ENCODE data around the gene LHPP.

Gene LHPP

GRCh38 chr10:124522933-124523871 lies 61.6 kb downstream of the LHPP start:
- DNase-seq: no peak

DNA sequence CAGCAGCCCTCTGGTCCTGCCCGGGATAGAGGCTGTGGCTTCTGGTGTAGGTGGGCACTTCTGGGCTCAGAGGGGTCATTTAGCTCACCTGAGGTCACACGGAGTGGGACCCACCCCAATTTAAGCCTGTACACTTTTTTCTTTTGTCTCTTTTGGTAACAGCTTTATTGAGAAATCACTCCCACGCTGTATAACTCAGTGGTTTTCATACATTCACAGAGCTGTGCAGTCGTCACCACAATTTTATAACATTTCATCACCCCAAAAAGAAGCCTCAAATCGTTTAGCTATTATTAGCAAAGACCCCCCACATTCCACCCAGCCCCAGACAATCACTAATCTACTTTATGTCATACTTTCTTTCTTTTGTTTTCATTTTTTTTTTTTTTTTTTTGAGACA lies 62.3 kb downstream of the LHPP start:
- DNase-seq: no peak

DNA sequence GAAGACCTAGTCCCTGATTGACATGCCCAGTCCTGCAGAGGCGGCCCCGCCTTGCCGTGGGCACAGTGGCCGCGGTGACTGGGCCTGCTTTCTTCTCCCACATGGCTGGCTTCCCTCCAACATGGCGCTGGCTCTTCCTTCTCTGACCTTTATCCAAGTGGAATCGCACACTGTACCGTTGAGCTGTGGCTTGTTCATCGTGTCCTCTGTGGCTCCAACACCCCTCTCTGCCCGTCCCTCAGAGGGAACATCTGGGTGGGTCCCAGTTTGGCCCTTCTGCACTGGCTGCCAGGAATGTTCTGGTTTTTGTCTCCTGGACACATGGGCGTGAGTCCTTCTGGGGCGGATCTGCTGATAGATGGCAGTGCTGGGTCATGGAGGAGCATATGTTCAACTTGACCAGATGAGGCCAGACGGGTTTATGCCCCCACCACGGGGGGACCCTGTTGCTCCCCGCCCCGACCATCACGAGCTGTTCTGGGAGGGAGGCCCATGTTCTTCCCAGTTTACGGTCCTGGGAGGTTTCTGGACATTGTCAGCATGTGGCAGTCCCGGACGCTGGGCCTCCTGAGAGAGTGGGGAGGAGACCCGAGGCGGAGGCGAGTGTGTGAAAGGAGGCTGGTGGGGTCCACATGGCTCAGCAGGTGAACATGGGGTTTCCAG lies 63.5 kb downstream of the LHPP start:
- no peak for DNase-seq

- DNase-seq: no peak
Observed at GRCh38 chr10:124525751-124526600, 64.4 kb downstream of the LHPP start.

DNA sequence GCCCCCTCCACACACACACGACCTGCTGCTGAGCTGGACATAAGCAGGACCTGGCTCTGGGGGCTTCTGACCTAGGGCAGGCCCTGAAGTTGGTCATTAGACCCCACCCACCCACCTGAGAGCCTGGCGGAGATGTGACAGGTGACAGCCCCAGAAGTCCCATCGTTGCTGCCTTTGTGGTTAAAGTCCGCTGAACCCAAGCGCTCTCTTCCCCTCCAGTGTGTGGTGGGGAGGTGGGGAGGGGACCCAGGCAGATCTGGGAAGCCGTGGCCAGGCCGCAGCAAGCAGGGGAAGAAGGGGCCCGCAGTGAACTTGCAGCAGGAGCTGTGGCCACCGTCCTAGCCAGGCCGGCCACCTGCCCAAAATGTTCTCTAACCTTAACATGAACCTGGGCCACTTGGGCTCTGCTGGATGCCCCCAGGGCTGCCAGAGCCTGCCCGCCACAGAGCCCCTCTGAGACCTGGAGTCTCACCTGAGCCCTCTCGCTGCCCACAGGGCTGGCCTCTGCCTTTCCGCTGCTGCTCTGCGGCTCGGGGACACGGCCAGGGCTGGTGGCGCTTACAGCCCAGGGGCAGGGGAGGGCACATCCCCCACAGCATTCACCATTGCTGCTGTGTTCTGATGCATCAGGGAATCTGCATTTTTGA lies 65.1 kb downstream of the LHPP start:
- no peak for DNase-seq

DNA sequence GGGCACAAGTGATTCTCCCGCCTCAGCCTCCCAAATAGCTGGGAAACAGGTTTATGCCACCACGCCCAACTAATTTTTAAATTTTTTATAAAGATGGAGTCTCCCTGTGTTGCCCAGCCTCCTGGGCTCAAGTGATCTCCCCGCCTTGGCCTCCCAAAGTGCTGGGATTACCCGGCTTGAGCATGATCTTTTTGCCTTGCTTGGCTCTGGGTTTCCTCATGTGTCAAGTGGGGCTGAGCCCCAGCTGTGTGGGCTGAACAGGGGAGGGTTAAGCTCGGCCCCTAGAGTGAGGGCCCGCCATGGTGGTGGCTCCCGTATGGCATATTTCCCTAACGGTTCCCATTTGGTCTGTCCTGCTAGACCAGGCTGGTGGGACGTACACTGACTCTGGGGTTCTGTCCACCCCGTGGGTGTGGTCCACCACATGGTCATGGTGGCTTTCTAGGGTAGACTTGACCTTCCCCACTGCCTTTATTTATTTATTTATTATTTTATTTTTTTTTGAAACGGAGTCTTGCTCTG lies 66.3 kb downstream of the LHPP start:
- DNase-seq: no peak

DNA sequence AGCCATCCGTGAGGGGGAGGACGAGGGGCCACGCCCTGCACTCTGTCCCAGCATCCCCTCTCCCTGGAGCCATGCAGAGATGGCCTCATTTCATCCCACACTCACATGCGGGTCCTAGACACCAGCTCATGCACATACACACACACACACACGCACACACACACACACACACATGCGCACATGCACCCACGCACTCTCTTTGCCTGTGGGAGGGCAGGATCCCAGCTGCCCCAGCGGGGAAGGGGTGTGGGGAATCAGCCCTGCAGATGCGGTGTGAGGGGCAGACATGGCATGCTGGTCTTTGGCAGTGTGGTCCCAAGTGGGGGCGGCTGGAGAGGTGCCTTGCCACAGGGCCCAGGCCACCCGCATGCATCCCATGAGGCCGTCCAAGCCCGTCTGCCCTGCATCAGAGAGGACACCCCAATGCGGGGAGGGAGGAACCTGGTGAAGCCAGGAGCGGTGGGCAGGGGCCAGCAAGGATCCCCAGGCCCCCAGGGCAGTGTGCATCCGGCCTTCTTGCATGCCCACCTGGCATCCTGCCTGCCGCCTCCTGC lies 68.1 kb downstream of the LHPP start:
- no peak for DNase-seq

- DNase-seq: no peak
Observed at GRCh38 chr10:124530215-124530665, 68.6 kb downstream of the LHPP start.

GRCh38 chr10:124530816-124531215 lies 69.2 kb downstream of the LHPP start:
- DNase-seq: no peak

- no peak for DNase-seq
Observed at GRCh38 chr10:124532106-124532641, 70.6 kb downstream of the LHPP start.

DNA sequence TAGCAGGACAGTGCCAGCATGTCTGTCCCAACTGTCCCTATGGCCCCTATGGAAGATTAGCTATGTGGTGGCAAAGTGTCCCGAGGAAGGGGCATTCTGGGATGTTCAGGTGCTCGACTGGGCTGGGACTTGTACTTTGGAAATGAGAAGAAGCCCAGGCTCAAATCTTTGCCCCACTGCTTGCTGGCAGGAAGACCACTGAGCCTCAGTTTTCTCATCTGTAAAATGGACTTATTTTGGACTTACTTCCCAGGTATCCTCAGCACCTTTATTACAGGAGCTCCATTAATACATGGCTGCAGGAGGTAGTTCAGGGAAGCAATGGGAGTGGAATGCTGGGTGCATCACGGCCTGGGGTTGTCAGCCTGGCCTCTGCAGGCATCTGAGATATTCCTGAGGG lies 71.2 kb downstream of the LHPP start:
- DNase-seq: no peak

GRCh38 chr10:124533266-124533665 lies 71.6 kb downstream of the LHPP start:
- no peak for DNase-seq

- no peak for DNase-seq
Observed at GRCh38 chr10:124534231-124534798, 72.7 kb downstream of the LHPP start.

GRCh38 chr10:124534826-124535601 lies 73.4 kb downstream of the LHPP start:
- no peak for DNase-seq

DNA sequence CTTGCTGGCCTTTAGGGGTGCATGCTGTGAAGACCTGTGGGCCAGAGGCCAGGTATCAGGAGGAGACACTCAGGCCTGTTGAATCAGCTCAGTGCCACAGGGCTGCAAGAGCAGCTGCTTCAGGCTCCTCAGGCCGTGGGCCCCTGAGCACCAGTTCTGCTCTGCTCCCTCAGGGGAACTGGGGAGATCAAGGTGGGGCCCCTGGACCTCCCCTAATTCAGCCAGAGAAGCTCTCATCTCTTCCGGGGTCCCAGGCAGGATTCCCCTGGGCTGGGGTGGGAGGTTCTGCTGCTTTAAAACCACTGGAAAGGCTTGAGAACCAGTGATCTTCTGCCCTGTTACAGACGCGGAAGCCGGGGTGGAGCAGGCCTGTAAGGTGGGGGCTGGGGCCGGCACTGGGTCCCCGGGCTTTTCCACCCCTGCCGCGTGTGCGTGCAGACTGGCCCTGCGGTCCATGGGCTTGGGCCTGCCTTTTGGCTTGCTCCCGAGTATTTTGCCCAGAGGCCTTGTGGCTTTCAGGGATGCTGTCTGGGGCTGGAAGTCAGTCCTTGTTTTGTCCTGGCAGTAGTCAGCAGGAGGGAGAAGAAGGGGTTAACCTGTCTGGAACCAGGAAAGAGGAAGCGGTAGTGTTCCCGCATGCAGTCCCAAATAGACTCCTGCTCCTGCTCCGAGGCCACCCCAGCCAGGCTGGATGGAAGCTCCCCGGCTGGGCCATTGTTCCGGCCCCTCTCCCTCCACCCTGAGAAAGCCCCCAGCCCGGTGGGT lies 74.3 kb downstream of the LHPP start:
- DNase-seq: no peak

GRCh38 chr10:124536496-124537050 lies 75.0 kb downstream of the LHPP start:
- no peak for DNase-seq

GRCh38 chr10:124537166-124537725 lies 75.6 kb downstream of the LHPP start:
- DNase-seq: no peak

- DNase-seq: no peak
Observed at GRCh38 chr10:124537891-124538290, 76.3 kb downstream of the LHPP start.

DNA sequence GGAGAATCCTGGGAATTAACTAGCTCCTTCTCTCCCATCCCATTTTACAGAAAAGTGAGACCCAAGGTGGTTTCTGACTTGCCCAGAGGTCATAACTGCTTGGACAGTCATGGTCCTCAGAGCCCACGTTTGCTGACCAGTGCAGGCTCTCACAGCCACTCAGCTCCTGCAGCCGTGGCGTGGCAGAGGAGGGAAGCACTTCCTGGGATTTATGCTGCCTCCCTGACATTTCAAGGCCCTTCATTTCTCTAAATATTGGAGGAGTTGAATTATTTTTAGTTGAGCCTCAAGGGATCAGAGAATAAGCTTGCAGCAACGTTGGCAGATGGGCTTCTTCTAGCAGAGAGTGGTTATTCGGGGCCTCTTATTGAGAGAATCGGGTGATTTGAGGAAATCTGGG lies 77.1 kb downstream of the LHPP start:
- no peak for DNase-seq
